T-helper 2 cell (primary cell): ENCODE results near the gene KCNJ16.

Experiments used
- DNase-seq, 5 experiments: peaks; one replicate each; pipeline versions ENCODE4 v3.0.0 to v3.0.0-alpha.2; 2012 to 2022

Gene KCNJ16

DNA sequence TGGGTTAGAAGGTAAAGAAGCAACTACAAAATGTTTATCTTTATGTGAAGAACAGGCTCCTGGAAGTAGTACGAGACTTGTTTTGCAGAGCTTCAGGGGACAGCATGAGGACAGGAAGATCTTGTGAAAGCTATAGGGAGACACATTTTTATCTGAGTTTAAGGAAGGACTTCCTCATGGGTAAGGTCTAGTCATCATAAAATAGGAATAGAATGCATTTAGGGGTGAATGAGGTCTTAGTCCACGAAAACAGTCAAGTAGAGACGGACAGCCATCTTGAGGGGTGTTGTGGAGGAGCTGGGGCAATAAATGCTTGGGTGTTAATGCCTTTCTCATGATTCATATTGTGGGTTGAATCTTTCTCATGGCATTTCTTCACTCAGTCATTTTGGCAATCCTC is 24.3 kb downstream of the KCNJ16 start:
- DNase-seq, result no peak

DNA sequence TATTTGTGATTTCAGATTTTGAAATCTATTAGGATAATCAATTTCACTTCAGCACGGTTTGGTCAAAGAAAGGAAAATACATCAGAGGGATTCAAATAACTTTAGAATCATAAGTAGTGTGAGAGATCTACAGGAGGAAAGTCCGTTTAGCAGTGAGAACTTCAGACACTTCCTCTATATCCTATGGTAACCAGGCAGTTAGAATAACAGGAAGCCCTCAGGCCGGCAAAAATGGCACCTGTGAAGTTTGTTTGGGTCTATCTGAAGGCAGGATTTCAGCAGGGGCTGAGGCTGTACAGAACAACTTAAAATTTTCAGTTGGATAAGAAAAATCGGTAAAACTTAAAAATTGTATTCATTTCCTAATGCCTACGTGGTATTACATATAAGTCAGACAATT is 24.9 kb downstream of the KCNJ16 start:
- no peak for DNase-seq

- no peak for DNase-seq
Observed at GRCh38 chr17:70100983-70101382, 26.0 kb downstream of the KCNJ16 start.

GRCh38 chr17:70102531-70102930 is 27.5 kb downstream of the KCNJ16 start:
- no peak for DNase-seq

GRCh38 chr17:70104791-70105523 is 29.9 kb downstream of the KCNJ16 start:
- no peak for DNase-seq

DNA sequence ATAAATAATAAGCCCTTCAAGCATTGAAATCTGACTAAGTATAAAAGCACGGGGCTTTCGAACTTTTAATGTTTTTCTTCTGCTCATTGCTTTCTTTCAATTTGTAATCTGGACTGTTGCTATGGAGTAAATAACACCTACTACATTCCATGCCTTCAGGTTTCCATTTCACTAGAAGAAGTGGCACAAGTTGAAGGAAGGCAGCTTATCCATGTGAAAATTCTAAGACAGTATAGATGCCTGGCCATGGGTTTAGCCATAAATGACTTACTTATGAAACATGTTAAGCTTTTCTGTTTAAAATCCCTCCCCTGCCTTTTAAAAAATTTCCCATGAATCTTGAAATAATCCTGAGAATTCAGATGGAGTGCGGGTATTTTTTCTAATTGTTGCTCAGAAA is 30.6 kb downstream of the KCNJ16 start:
- no peak for DNase-seq

- no peak for DNase-seq
Observed at GRCh38 chr17:70106551-70106950, 31.5 kb downstream of the KCNJ16 start.

GRCh38 chr17:70107441-70107840 is 32.4 kb downstream of the KCNJ16 start:
- no peak for DNase-seq

- no peak for DNase-seq
Observed at GRCh38 chr17:70107904-70108565, 33.0 kb downstream of the KCNJ16 start.

DNA sequence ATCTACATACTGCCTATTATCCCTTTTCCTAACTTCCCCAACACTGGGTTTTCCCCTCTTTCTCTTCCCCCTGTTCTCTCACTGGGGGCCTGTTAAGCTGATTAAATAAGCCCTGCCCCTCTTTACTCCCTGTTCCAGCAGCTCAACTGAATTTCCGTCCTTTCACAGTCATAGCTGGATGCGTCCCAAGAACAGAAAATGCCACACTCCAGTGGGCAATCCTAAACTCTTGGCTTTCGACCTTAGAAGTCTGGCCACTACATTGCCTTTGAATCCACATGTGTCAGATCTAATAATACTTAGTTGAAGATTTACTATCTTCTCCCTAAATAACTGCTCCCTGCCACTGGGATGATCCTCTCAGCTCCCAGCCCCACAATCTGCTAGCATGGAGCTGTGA is 34.5 kb downstream of the KCNJ16 start:
- no peak for DNase-seq

DNA sequence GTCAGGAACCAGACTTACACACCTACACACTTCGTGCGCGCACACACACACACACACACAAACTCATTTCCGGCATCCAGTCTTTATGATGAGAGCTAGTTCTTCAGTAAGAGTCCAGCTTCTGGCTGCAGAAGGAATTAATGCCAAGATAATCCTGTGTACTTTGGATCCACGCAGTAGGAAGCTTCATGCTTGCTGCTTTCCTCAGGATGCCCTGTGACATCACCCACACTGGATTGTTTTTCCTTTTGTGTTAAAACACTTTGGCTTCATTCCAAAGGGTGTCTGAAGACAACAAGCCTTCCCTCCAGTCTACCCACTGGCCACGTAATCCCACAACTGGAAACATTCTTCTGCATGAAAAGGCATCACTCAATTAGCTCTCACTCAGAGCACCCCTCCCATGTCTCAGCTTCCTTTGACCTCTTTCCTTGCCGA is 35.4 kb downstream of the KCNJ16 start:
- DNase-seq, result no peak

DNA sequence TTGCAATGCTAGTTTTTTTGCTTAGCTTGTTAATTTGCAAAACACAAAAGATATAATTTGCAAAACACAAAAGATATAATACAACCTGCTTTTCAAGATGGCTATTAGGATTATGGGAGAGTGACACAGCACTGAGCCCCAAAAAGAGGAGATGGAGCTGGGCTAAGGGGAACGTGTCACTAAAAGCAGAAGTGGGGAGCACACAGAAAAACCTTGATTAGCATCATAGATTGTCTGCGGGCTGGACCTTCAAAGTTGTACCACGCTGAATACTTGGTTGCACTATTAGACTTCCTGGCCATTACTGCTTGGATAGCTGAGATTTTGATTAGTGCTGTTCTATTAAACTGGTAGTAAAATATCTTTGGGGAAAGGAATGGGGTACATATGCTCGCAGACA is 36.2 kb downstream of the KCNJ16 start:
- DNase-seq, result no peak

GRCh38 chr17:70114405-70114804 is 39.4 kb downstream of the KCNJ16 start:
- DNase-seq, result no peak

- no peak for DNase-seq
Observed at GRCh38 chr17:70115126-70115525, 40.1 kb downstream of the KCNJ16 start.

GRCh38 chr17:70116919-70117318 is 41.9 kb downstream of the KCNJ16 start:
- DNase-seq, result no peak

GRCh38 chr17:70119545-70119944 is 44.5 kb downstream of the KCNJ16 start:
- no peak for DNase-seq

GRCh38 chr17:70119983-70120382 is 45.0 kb downstream of the KCNJ16 start:
- DNase-seq, result no peak

DNA sequence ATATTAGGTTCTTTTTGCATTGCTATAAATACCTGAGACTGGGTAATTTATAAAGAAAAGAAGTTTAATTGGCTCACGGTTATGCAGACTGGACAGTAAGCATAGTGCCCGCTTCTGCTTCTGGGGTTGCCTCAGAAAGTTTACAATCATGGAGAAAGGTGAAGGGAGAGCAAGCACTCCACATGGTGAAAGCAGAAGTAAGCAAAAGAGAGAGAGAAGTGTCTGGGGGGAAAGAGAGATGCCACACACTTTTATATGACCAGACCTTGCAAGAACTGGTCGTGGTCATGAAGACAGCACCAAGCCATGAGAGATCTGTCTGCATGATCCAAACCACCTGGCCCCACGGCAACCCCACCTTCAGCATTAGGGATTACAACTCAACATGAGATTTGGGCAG is 45.4 kb downstream of the KCNJ16 start:
- no peak for DNase-seq

DNA sequence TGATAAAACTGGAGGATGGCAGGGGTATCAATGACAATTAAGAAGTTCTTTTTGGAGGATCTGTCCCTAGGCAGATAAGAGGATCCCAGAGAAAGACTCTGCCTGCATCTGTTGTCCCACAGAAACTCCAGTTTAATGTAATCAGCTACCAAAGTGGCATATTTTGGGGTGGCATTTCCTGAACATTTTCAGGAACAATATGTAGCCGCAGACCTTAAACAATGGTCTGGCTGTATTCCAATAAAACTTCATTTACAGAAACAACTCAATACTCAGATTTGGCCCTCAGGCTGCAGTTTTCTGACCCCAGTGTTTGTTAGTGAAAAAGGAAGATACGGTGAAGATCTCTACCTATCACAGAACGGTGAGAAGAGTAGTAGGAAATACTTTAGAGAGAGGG is 46.1 kb downstream of the KCNJ16 start:
- no peak for DNase-seq

- DNase-seq, result no peak
Observed at GRCh38 chr17:70123193-70123592, 48.2 kb downstream of the KCNJ16 start.

DNA sequence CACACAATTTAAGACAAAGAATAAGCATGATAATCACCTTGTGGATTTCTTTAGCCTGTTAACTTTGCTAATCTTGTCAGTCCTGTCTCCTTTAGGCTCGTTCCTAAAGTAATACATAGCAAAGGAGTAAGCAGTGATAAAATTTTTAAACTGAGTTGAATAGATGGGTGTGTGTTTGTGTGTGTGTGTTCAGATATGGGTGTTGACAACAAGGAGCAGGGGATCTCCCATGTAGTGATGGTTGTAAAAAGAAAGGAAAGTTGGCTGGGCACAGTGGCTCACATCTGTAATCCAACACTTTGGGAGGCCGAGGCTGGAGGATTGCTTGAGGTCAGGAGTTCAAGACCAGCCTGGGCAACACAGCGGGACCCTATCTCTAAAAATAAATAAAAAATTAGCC is 49.7 kb downstream of the KCNJ16 start:
- no peak for DNase-seq

DNA sequence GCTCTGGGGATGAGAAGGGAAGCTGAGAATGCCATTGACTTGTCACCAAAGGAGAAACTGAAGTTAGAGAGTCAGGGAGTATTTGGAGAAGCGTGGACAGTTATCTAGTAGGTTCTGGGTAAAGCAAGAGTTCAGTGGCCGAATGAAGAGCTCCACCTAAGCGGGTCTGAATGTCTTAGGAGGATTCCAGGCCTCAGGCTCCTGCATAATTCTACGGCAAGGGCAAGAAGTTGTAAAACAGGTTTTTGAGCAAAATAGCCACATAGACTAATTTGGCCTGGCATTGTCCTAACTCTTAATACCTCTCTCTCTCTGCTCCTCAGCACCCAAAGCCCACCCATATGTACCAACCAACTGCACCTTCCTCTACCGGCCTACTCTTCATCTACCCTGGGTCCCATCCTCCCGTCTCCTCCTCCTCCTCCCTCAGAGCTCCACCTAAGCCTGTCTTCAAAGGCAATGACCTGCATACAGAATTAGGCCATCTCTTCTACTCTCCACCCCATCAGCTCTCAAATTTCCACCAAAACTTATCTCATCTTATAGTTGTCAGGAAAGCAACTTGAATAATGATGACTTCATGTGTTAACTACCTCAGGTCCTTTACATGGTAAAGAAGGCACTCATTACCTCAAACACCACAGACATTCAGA is 52.3 kb downstream of the KCNJ16 start:
- DNase-seq, result no peak

- DNase-seq, result no peak
Observed at GRCh38 chr17:70128727-70129238, 53.8 kb downstream of the KCNJ16 start.

DNA sequence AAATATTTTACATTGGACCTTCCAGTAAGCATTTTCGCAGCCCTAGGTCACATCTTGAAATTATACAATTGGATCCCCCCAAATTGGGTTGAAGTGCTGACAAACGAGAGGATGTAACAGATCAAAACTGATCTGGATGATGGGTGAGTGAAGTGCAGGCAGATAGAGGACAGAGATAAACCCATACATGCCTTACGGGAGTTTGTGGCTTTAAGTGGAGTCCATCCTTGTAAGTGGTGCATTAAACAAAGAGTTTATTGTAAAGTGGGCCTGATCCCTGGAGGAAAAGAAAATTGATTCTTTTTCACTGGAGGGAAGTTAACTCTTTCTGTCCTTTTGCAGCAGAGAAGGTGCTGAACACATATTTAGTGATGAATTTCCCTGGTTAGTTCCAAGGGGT is 55.3 kb downstream of the KCNJ16 start:
- DNase-seq, result no peak
